Measurements from ENCODE around the gene SLC19A2. TPM values are rescaled to one million over a fixed set of nuclear protein-coding genes. Genes with fewer than 3 reads are reported as not detected.

SLC19A2 gene
- total and polyA plus RNA-seq, 2 of the 8 experiments (the other 6 are each of a cell fraction or from before 2014, with no cell fraction given): 21.2 to 23.2 TPM

GRCh38 chr1:169529068-169529642, 43.4 kb upstream of the SLC19A2 start (continued):
- TF ChIP-seq SP1 (IDR thresholded peaks at IDR 0.05; ENCODE audit: low read depth, low read length): peak; percentile 94
- peak in 1 of 2 experiments; percentile 51 for TF ChIP-seq BCL11A (IDR thresholded peaks at IDR 0.05; ENCODE audit: low read depth in 2 of 2, low read length in 2 of 2)
- no peak for TF ChIP-seq CBX5 (IDR thresholded peaks at IDR 0.05; ENCODE audit: low read depth, low read length)
- TF ChIP-seq JUND (IDR thresholded peaks at IDR 0.05; ENCODE audit: low read length): peak; percentile 99
- TF ChIP-seq TCF12 (IDR thresholded peaks at IDR 0.05; ENCODE audit: low read depth, low read length): peak; percentile 93
- no peak for TF ChIP-seq SIX5 (IDR thresholded peaks at IDR 0.05; ENCODE audit: low read depth, low read length)
- TF ChIP-seq, protein P1, sequence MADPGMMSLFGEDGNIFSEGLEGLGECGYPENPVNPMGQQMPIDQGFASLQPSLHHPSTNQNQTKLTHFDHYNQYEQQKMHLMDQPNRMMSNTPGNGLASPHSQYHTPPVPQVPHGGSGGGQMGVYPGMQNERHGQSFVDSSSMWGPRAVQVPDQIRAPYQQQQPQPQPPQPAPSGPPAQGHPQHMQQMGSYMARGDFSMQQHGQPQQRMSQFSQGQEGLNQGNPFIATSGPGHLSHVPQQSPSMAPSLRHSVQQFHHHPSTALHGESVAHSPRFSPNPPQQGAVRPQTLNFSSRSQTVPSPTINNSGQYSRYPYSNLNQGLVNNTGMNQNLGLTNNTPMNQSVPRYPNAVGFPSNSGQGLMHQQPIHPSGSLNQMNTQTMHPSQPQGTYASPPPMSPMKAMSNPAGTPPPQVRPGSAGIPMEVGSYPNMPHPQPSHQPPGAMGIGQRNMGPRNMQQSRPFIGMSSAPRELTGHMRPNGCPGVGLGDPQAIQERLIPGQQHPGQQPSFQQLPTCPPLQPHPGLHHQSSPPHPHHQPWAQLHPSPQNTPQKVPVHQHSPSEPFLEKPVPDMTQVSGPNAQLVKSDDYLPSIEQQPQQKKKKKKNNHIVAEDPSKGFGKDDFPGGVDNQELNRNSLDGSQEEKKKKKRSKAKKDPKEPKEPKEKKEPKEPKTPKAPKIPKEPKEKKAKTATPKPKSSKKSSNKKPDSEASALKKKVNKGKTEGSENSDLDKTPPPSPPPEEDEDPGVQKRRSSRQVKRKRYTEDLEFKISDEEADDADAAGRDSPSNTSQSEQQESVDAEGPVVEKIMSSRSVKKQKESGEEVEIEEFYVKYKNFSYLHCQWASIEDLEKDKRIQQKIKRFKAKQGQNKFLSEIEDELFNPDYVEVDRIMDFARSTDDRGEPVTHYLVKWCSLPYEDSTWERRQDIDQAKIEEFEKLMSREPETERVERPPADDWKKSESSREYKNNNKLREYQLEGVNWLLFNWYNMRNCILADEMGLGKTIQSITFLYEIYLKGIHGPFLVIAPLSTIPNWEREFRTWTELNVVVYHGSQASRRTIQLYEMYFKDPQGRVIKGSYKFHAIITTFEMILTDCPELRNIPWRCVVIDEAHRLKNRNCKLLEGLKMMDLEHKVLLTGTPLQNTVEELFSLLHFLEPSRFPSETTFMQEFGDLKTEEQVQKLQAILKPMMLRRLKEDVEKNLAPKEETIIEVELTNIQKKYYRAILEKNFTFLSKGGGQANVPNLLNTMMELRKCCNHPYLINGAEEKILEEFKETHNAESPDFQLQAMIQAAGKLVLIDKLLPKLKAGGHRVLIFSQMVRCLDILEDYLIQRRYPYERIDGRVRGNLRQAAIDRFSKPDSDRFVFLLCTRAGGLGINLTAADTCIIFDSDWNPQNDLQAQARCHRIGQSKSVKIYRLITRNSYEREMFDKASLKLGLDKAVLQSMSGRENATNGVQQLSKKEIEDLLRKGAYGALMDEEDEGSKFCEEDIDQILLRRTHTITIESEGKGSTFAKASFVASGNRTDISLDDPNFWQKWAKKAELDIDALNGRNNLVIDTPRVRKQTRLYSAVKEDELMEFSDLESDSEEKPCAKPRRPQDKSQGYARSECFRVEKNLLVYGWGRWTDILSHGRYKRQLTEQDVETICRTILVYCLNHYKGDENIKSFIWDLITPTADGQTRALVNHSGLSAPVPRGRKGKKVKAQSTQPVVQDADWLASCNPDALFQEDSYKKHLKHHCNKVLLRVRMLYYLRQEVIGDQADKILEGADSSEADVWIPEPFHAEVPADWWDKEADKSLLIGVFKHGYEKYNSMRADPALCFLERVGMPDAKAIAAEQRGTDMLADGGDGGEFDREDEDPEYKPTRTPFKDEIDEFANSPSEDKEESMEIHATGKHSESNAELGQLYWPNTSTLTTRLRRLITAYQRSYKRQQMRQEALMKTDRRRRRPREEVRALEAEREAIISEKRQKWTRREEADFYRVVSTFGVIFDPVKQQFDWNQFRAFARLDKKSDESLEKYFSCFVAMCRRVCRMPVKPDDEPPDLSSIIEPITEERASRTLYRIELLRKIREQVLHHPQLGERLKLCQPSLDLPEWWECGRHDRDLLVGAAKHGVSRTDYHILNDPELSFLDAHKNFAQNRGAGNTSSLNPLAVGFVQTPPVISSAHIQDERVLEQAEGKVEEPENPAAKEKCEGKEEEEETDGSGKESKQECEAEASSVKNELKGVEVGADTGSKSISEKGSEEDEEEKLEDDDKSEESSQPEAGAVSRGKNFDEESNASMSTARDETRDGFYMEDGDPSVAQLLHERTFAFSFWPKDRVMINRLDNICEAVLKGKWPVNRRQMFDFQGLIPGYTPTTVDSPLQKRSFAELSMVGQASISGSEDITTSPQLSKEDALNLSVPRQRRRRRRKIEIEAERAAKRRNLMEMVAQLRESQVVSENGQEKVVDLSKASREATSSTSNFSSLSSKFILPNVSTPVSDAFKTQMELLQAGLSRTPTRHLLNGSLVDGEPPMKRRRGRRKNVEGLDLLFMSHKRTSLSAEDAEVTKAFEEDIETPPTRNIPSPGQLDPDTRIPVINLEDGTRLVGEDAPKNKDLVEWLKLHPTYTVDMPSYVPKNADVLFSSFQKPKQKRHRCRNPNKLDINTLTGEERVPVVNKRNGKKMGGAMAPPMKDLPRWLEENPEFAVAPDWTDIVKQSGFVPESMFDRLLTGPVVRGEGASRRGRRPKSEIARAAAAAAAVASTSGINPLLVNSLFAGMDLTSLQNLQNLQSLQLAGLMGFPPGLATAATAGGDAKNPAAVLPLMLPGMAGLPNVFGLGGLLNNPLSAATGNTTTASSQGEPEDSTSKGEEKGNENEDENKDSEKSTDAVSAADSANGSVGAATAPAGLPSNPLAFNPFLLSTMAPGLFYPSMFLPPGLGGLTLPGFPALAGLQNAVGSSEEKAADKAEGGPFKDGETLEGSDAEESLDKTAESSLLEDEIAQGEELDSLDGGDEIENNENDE (IDR thresholded peaks at IDR 0.05; ENCODE audit: insufficient replicate concordance, low read length): no peak
- TF ChIP-seq ATF3 (IDR thresholded peaks at IDR 0.05; ENCODE audit: insufficient read depth, low read depth, low read length): peak; percentile 75; the same call in 1 of the 2 replicates
- TF ChIP-seq EZH2 (IDR thresholded peaks at IDR 0.05; ENCODE audit: low read depth, low read length, severe bottlenecking): no peak
- TF ChIP-seq TAF1 (IDR thresholded peaks at IDR 0.05; ENCODE audit: low read depth, low read length): peak; percentile 49; the same call in 1 of the 2 replicates
- TF ChIP-seq ASH2L (IDR thresholded peaks at IDR 0.05; ENCODE audit: low read length): peak; percentile 97

Measured in H1 (cell line).